HepG2 (cell line): ENCODE measurements around the gene NUDT22. TPM values are rescaled to one million over a fixed set of nuclear protein-coding genes. Genes with fewer than 3 reads are reported as not detected.
A peak's percentile ranks its signal among the peaks of the same experiment; 100 is the strongest.

ENCODE experiments used
- ATAC-seq: fragments of 200-7000 bp; cut with Tn5 transposase; 3 replicates; pipeline ENCODE4 v1.9.1; 2020; ENCODE audit warnings: mild to moderate bottlenecking, moderate library complexity
- BruUV-seq: library from RNA; stranded (reverse); fragments of 400-500 nt; replicated peaks from 2 replicates; lab custom pipeline; 2021; lab: Mats Ljungman, UMichigan
- CTCF ChIA-PET: fragments of 300-600 bp; formaldehyde crosslinking; extraction: SDS; loops from one replicate; lab custom pipeline; 2021; ENCODE audit warnings: low total read pairs, inconsistent platforms, low intra/inter-chr PET ratio; lab: Yijun Ruan, JAX
- POLR2A ChIA-PET: fragments of 350-600 bp; sonication (Branson Sonifier 250); formaldehyde crosslinking; loops from one replicate; lab custom pipeline; 2020; ENCODE audit warnings: antibody characterized with exemption, inconsistent platforms; lab: Yijun Ruan, JAX
- DNase-seq: peaks from one replicate; pipeline ENCODE4 v3.0.0-alpha.2; 2015; ENCODE audit warnings: low spot score
- FAIRE-seq: peaks from 3 replicates; lab custom pipeline; 2011; peaks lifted over from hg19 to GRCh38; lab: Jason Lieb, UNC
- H2AFZ ChIP-seq: one replicate; pipeline ENCODE4 v1.6.1; 2011; ENCODE audit warnings: low read length, inconsistent platforms
- H3K27ac ChIP-seq: fragments of 300-600 bp; 3 replicates; pipeline ENCODE4 v1.8.0; 2011; ENCODE audit warnings: mixed run types, mild to moderate bottlenecking, mixed read lengths, low read length, inconsistent platforms; ENCODE audit not compliant: insufficient read depth; ENCODE audit errors: extremely low read length
- H3K27me3 ChIP-seq, 2 experiments: fragments of 200-600 bp in 1 of 2; 2 replicates in 1 of 2; 3 replicates in 1 of 2; pipeline versions ENCODE4 v1.6.0 to v1.8.0; 2011; ENCODE audit warnings: low read length in 2 of 2, mild to moderate bottlenecking in 2 of 2, moderate library complexity in 2 of 2, inconsistent platforms in 1 of 2; ENCODE audit not compliant: insufficient read depth in 2 of 2, control insufficient read depth in 1 of 2
- H3K36me3 ChIP-seq, 2 experiments: fragments of 200-600 bp in 1 of 2; replicated peaks in 1 of 2; 2 replicates in 1 of 2; 3 replicates in 1 of 2; pipeline versions ENCODE4 v1.5.1 to v1.8.0; 2011; ENCODE audit warnings: low read length in 2 of 2, inconsistent platforms in 1 of 2; ENCODE audit not compliant: insufficient read depth in 2 of 2, control insufficient read depth in 1 of 2
- H3K4me1 ChIP-seq: 2 replicates; pipeline ENCODE4 v1.5.1; 2012; ENCODE audit warnings: low read length, inconsistent platforms; ENCODE audit not compliant: insufficient read depth
- H3K4me2 ChIP-seq: 2 replicates; pipeline ENCODE4 v1.6.0; 2011; ENCODE audit warnings: low read depth, low read length, inconsistent platforms
- H3K4me3 ChIP-seq, 3 experiments: fragments of 200-600 bp in 1 of 3; sonication (generic), shearing (Covaris generic) in 1 of 3; replicated peaks in 1 of 3; 2 replicates each; pipeline ENCODE4 v1.5.1; 2011 to 2016; ENCODE audit warnings: low read length in 3 of 3, inconsistent platforms in 2 of 3, low read depth in 2 of 3, mild to moderate bottlenecking in 2 of 3, control low read depth in 1 of 3, mixed read lengths in 1 of 3; ENCODE audit not compliant: insufficient read depth in 1 of 3
- H3K79me2 ChIP-seq: one replicate; pipeline ENCODE4 v1.6.1; 2011; ENCODE audit warnings: low read length, inconsistent platforms; ENCODE audit not compliant: insufficient read depth
- H3K9ac ChIP-seq: 2 replicates; pipeline ENCODE4 v1.6.0; 2011; ENCODE audit warnings: mild to moderate bottlenecking, low read depth, low read length, inconsistent platforms; ENCODE audit not compliant: insufficient read depth
- H3K9me3 ChIP-seq: 2 replicates; pipeline ENCODE4 v1.5.1; 2012; ENCODE audit warnings: mild to moderate bottlenecking, low read length
- H4K20me1 ChIP-seq: 2 replicates; pipeline ENCODE4 v1.6.0; 2011; ENCODE audit warnings: inconsistent platforms, mild to moderate bottlenecking, low read length, moderate library complexity; ENCODE audit not compliant: insufficient read depth
- ARHGAP35 ChIP-seq: sonication (generic); formaldehyde crosslinking; IDR thresholded peaks from 2 replicates; pipeline ENCODE4 v1.9.0; 2022; ENCODE audit warnings: mild to moderate bottlenecking, inconsistent platforms, moderate library complexity, missing genetic modification reagents, borderline replicate concordance
- KDM6A ChIP-seq: IDR thresholded peaks from 2 replicates; pipeline ENCODE4 v1.6.1; 2016; ENCODE audit warnings: low read depth
- NCOA2 ChIP-seq: sonication (generic); formaldehyde crosslinking; IDR thresholded peaks from 2 replicates; pipeline ENCODE4 v1.8.0; 2022; ENCODE audit warnings: inconsistent platforms
- PCBP1 ChIP-seq: fragments of 200-400 bp; formaldehyde crosslinking; IDR thresholded peaks from 2 replicates; pipeline ENCODE4 v1.6.1; 2017; ENCODE audit warnings: mild to moderate bottlenecking, low read depth, low read length, borderline replicate concordance
- SKI ChIP-seq: fragments of 450-650 bp; IDR thresholded peaks from one replicate; pipeline ENCODE4 v1.6.1; 2018; ENCODE audit warnings: mild to moderate bottlenecking; ENCODE audit not compliant: partially characterized antibody
- ZBTB2 ChIP-seq: sonication (generic); formaldehyde crosslinking; IDR thresholded peaks from 2 replicates; pipeline ENCODE4 v1.8.0; 2022; ENCODE audit warnings: low read depth, missing genetic modification reagents
- ZFP82 ChIP-seq: sonication (generic); formaldehyde crosslinking; IDR thresholded peaks from 2 replicates; pipeline ENCODE4 v1.5.1; 2020; ENCODE audit warnings: mild to moderate bottlenecking, missing genetic modification reagents, borderline replicate concordance
- ZHX1 ChIP-seq: sonication (generic); formaldehyde crosslinking; IDR thresholded peaks from 2 replicates; pipeline ENCODE4 v1.8.1; 2022; ENCODE audit warnings: low read depth, mild to moderate bottlenecking, missing genetic modification reagents
- ZNF329 ChIP-seq: sonication (generic); formaldehyde crosslinking; IDR thresholded peaks from 2 replicates; pipeline ENCODE4 v1.9.0; 2021; ENCODE audit warnings: low read depth, mild to moderate bottlenecking, missing genetic modification reagents
- ZNF552 ChIP-seq: sonication (generic); formaldehyde crosslinking; IDR thresholded peaks from 2 replicates; pipeline ENCODE4 v1.9.0; 2022; ENCODE audit warnings: missing genetic modification reagents, mild to moderate bottlenecking, borderline replicate concordance
- WGBS: methylation state at CpG from one replicate; pipeline ENCODE4 v1.1.6; 2017; ENCODE audit warnings: low lambda C conversion rate; 5-methylcytosine and 5-hydroxymethylcytosine counted together
- in situ Hi-C: cut with HindIII; loops from 2 replicates; pipeline ENCODE4 v1.10.0; 2017; ENCODE audit warnings: low pct_unique_long_range_greater_than_20kb; ENCODE audit not compliant: extremely low pct_ligation_motif_present
- intact Hi-C: fragments of 100-400 bp; cut with micrococcal nuclease; formaldehyde crosslinking; loops from one replicate; pipeline ENCODE4 v1.10.0; 2022; ENCODE audit not compliant: unreplicated experiment
- polyA plus RNA-seq, 8 experiments: library from polyadenylated mRNA; depleted of rRNA in 3 of 8; stranded (reverse) in 7 of 8; unstranded in 1 of 8; fragments of >200 nt; fragmentation: Illumina TruSeq in 4 of 8; extraction: Trizol in 4 of 8; gene quantifications; 2 replicates each; pipeline versions ENCODE4 v1.2.1 to v1.2.3, GENCODE V29; 2011 to 2016; ENCODE audit warnings: low read depth in 4 of 8, missing spikeins in 1 of 8, mixed read lengths in 1 of 8; ENCODE audit not compliant: insufficient read depth in 1 of 8
- total RNA-seq, 5 experiments: library from RNA; depleted of rRNA; stranded (reverse); fragments of >200 nt; fragmentation: Illumina TruSeq; extraction: Trizol; gene quantifications; 2 replicates each; pipeline ENCODE4 v1.2.3, GENCODE V29; 2016; ENCODE audit warnings: low read depth in 1 of 5
- TF ChIP-seq, protein P1 (sequence below): sonication (generic); formaldehyde crosslinking; IDR thresholded peaks from 2 replicates; pipeline ENCODE4 v1.4.0; 2020; ENCODE audit warnings: missing genetic modification reagents
- TF ChIP-seq, protein P2 (sequence below): sonication (generic); formaldehyde crosslinking; conservative IDR thresholded peaks from 2 replicates; pipeline ENCODE4 v1.8.1; 2023; ENCODE audit warnings: missing genetic modification reagents

Gene NUDT22
- total and polyA plus RNA-seq, 2 of the 13 experiments (the other 11 are each of a cell fraction or from before 2014, with no cell fraction given), result 33.5 to 39.8 TPM

- TF ChIP-seq ZFP82 (CRISPR knock-in tag), result no peak
- TF ChIP-seq ZNF329 (CRISPR knock-in tag), result no peak
Observed at GRCh38 chr11:64224891-64225607, 1.0 kb upstream of the NUDT22 start (continued).

- Histone ChIP-seq H3K27ac (peak overlapping the region; percentile 56), H3K4me3 (peak overlapping the region; percentile 78 to 96 (median 82)), H3K27me3 (no peaks in the 10 kb centered on the region), H3K9me3 (no peaks in the 10 kb centered on the region), H2AFZ (no peak overlapping the region), H3K4me2 (peak overlapping the region; percentile 96), H3K79me2 (no peaks in the 10 kb centered on the region), H3K4me1 (peaks cover 40% of the 10 kb centered on the region), H3K9ac (peak overlapping the region; percentile 77), H3K36me3 (peaks cover 0 to 3% of the 10 kb centered on the region in 2 experiments; a peak in 2 of 5 replicates), H4K20me1 (no peaks in the 10 kb centered on the region)
- ATAC-seq, result peak; percentile 42
- TSS peak; percentile 77 for BruUV-seq
- in situ Hi-C loops (no loop called here), intact Hi-C loops (no loop called here)
- WGBS, result 0% methylated on average over 8 of the region's 26 CpGs
- peak; percentile 50 for DNase-seq
- CTCF ChIA-PET, result no interaction called here
- no peak for FAIRE-seq
- POLR2A ChIA-PET, result interaction anchor here (1.0 to 3.3 kb wide), 15 partner anchors 8 to 219 kb away, joined by 3 to 27 read pairs (median 7); partner anchors contain the start of genes ESRRA, FKBP2, PPP1R14B and PRDX5
- TF ChIP-seq KDM6A (CRISPR knock-in tag) (no peak), PCBP1 (no peak), ARHGAP35 (CRISPR knock-in tag) (0 out of 2 replicates have a peak, but pooled peaks have one; percentile 41), NCOA2 (CRISPR knock-in tag) (0 out of 2 replicates have a peak, but pooled peaks have one; percentile 15), ZNF552 (CRISPR knock-in tag) (no peak), ZHX1 (CRISPR knock-in tag) (no peak), ZBTB2 (CRISPR knock-in tag) (no peak), SKI (no peak)
- TF ChIP-seq, protein P1, sequence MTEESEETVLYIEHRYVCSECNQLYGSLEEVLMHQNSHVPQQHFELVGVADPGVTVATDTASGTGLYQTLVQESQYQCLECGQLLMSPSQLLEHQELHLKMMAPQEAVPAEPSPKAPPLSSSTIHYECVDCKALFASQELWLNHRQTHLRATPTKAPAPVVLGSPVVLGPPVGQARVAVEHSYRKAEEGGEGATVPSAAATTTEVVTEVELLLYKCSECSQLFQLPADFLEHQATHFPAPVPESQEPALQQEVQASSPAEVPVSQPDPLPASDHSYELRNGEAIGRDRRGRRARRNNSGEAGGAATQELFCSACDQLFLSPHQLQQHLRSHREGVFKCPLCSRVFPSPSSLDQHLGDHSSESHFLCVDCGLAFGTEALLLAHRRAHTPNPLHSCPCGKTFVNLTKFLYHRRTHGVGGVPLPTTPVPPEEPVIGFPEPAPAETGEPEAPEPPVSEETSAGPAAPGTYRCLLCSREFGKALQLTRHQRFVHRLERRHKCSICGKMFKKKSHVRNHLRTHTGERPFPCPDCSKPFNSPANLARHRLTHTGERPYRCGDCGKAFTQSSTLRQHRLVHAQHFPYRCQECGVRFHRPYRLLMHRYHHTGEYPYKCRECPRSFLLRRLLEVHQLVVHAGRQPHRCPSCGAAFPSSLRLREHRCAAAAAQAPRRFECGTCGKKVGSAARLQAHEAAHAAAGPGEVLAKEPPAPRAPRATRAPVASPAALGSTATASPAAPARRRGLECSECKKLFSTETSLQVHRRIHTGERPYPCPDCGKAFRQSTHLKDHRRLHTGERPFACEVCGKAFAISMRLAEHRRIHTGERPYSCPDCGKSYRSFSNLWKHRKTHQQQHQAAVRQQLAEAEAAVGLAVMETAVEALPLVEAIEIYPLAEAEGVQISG, result no peak
- TF ChIP-seq, protein P2, sequence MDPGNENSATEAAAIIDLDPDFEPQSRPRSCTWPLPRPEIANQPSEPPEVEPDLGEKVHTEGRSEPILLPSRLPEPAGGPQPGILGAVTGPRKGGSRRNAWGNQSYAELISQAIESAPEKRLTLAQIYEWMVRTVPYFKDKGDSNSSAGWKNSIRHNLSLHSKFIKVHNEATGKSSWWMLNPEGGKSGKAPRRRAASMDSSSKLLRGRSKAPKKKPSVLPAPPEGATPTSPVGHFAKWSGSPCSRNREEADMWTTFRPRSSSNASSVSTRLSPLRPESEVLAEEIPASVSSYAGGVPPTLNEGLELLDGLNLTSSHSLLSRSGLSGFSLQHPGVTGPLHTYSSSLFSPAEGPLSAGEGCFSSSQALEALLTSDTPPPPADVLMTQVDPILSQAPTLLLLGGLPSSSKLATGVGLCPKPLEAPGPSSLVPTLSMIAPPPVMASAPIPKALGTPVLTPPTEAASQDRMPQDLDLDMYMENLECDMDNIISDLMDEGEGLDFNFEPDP (CRISPR knock-in tag), result no peak
Observed at GRCh38 chr11:64226507-64227051, 505 bp downstream of the NUDT22 start.
